NCI-H345 (cell line): ENCODE measurements around the gene EEFSEC.
A peak's percentile ranks its signal among the peaks of the same experiment; 100 is the strongest.

Source experiments
- DNase-seq: peaks from one replicate; lab custom pipeline; 2025; lab: John Stamatoyannopoulos, UW

EEFSEC gene

GRCh38 chr3:128349963-128350599 lies 196.8 kb downstream of the EEFSEC start:
- DNase-seq = no peak

- DNase-seq = peak; percentile 4
Measured at GRCh38 chr3:128351546-128351945, 198.3 kb downstream of the EEFSEC start.

DNA sequence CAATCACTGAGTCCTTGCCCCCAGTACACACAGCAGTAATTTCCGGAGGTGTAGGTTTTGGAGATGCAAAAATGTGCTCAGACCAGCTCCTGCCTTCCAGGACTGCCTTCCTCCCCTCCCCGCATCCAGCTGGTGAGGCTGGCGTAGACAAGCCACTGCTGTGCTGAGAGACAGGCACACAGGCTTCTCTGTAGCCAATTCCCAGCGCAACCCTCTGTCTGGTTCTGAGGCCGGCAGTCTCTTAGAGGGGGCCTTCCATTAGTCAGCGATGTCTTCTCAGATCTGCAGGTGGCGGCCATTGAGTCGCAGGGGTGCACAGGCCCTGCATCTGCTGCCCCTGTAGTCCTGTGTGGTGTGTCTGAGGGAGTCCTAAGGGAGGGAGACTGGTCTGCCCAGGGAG lies 199.0 kb downstream of the EEFSEC start:
- no peak for DNase-seq

DNA sequence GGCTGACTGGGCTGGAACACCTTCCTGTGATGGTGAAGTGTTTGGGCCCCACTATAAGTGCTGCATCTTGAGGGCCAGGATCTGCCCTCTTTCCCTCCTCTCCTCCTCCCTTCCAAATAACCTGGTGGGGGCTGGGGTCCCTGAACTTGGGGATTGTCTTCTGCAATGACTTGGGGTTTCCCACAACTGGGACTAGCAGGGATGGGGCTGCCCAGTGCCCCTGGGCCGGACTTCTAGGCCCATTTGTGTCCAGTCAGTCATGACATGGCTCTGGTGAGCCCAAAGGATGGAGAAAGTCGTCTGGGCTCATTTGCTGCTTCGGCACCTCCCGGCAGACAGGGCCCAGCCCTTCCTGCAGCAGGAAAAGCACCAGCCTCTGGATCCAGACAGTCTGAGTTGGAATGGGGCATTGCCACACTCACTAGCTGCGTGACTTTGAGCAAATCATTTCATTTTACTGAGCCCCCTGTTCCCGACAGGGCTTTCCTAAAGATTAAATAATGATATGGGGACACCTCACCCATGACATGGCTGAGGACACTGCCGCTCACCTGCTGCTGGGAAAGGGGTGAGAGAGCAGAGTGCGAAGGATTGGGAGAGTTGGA lies 200.2 kb downstream of the EEFSEC start:
- no peak for DNase-seq

DNA sequence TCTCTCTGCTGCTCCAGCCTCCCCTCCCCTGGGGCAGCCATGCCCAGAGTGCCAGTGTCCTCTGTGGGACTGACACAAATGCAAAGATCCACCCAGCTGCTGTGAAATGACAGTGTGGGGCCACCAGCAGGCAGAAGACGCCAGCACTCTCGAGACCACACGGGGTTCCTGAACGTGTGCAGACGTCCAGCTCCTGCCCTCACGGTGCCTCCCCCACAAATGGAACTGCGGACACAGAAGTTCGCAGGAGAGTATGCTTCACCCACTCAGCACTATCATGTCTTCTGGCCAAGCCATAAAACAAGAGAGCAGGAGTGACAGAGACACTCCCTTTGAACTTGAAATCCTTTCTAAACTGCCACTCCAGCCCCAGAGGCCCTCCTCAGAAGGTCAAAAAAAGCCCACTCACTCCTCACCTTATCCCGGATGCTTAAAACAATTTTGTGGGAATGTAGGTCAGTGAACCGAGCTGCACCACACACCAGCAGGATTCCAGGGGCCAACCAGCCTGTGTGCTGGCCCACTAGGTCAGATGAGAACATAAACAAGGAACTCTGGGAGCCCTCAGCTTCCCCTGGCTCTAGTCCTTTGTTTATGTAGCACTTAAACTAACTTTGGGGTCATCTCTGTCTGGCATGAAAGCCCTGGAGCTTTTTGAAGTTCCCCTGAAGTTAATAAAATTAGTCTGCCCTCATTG lies 200.9 kb downstream of the EEFSEC start:
- DNase-seq = no peak

DNA sequence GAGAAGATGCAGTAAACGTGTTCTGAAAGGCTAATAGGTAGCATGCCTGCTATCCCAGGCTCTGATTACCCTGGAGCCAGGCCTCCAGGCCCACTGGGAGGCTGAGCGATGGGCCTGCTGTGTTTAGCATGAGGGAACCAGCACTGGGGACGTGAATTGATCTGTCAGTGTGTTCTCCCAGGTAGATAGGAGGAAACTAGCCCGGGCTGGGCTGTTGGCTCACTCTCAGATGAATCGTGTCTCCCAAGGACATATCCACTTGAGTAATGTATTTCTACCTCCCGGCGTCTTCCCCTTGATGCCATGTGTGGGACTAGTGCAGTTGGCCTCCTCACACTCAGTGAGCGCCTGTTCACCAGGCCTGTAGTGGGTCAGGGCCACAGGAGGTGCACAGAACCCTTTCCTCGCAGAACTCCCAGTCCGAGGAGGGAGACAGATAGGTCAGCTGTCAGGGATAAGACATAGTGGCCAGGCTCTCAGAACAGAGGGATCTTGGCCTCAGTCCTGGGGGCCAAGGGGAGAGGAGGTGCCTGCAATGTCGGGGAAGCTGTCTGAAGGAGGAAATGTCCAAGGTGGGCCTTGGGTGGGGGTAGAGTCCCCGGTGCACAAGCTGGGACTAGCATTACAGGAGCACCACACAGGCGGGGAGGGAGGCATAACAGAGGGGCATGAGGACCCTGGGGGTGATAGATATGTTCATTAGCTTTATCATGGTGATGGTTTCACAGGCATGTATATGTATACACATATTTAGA lies 201.7 kb downstream of the EEFSEC start:
- no peak for DNase-seq

DNA sequence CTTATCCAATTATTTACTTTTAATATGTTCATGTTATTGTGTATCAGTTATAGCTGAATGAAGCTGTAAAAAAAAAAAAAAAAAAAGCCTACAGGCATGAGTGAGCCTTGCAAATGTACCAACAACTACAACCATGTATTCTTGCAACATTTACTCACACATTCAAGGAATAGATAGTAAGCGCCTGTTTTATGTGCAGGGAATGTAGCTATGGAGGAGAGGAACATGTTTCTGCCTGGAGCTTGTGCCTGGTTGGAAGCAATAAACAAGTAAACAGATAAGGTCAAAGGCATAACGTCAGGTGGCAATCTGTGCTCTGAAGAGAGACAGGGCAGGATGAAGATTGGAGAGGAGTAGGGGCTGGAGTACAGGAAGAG lies 202.2 kb downstream of the EEFSEC start:
- DNase-seq = no peak

DNA sequence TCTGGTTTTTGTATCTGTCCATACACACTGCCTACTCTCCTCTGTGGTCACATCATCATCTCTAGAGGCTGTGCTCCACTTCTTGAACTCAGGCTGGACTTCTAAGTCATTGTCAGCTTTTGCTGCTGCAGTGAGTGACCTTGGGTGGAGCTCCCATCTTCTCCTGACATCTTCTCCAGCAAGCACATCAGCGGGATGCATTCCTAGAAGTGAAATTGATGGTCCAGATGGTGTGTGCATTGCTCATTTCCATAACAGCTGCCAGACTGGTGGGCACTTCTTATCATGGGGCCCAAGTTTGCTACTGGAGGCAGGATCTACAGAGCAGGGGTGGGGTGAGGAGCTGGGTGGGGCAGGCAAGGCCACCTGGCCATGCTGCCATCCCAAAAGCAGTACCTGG lies 203.5 kb downstream of the EEFSEC start:
- DNase-seq = no peak

DNA sequence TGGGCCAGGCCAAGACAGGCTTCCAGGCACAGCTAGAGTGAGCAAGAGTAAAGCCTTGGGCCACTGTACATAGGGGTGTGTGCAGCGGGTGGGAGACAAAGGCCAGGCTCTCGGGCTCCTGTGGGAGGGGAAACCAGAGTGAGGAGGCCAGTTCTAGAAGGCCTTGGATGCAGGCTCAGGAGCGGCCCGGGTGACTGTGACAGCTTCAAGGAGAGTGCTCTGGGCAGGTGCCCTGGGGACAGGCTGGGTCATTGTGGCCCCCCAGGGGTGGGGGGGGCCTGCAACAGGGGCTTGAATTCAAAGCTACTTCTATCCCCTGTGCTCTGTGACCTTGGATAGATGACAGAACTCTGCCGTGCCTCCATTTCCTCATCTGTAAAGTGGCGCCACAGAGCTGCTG lies 204.3 kb downstream of the EEFSEC start:
- no peak for DNase-seq

- no peak for DNase-seq
Measured at GRCh38 chr3:128358156-128358895, 205.0 kb downstream of the EEFSEC start.

- no peak for DNase-seq
Measured at GRCh38 chr3:128359060-128359664, 205.9 kb downstream of the EEFSEC start.

DNA sequence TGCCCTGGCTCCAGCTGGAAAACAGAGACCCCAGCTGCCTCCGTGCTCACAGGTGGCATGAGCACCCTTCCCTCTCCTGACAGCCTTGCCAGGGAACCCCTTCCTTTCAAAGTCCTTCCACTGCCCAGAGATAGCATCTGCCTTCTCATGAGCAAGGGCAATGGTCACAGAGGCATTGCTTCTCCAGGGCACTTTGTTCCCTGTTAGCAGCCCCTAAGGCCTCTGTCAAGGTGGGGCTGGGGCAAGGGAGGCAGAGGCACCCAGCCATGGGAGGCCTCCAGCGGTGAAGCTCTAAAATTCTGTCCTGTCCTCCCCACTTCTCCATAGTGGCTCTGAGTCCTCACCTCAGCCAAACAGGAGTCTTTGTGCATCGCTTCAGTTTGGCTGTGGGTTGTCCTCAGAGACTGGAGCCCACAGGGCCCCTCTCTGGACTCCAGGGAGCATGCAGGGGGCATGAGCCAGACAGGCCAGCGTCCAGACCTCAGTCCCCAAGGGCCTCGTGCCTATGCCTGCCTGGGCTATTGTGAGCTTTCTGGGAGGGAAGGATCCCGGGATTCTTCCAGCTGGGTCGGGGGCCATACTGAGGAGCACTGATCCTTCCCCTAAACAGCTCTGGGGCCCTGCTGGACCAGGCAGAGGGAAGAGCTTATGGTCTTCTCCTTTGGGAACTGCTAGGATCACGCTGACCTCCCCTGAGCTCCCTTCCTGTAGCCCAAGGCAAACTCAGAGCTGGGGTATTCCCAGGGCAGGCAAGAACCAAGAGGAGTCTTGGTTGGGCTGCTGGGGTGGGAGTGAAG lies 206.8 kb downstream of the EEFSEC start:
- no peak for DNase-seq

DNA sequence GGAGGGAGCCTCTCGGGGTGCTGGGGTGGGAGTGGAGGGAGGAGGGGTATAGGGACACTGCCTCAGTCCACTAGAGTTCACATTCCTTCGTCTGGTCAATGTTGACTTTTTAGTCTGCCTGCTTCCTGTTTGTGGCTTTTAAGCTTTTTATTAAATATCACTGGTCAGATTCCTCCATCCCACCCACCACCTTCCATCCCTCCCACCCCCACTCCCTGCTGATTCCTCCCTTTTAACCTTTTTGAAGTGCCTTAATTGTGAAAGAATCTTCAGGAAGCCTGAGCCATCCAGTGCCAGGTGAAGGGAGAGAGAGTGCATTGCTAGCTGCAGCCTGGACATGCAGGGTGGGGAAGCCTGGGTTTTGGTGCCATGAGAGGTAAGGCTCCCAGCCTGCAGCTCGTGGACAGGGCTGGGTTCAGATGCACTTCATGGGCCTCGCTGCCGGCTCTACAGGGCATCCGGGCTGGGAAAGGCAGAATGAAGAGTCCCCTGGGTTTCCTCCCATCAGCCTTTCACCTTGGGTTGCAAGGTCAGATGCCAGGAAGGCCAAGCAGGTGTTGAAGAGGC lies 207.5 kb downstream of the EEFSEC start:
- no peak for DNase-seq

GRCh38 chr3:128362026-128362965 lies 209.0 kb downstream of the EEFSEC start:
- DNase-seq = no peak

DNA sequence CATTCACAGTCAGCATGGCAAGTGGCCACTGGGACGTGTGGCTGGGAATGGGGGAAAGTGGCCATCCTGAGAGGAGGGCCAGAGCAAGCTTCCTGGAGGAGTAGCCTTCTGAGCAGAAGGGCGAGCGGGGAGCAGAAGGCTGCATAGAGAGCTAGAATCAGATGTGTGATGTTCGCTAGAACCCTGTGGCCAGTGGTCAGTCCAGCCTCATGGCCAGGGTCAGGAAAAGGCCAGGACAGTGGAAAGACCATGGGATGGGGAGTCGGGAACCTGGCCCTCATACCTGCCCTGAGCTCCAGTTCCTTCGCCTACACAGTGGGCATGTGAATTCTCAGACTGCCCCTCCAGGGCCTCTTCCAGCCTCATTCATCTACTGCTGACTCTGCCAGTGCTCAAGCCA lies 211.0 kb downstream of the EEFSEC start:
- DNase-seq = no peak

- no peak for DNase-seq
Measured at GRCh38 chr3:128364808-128365360, 211.6 kb downstream of the EEFSEC start.

DNA sequence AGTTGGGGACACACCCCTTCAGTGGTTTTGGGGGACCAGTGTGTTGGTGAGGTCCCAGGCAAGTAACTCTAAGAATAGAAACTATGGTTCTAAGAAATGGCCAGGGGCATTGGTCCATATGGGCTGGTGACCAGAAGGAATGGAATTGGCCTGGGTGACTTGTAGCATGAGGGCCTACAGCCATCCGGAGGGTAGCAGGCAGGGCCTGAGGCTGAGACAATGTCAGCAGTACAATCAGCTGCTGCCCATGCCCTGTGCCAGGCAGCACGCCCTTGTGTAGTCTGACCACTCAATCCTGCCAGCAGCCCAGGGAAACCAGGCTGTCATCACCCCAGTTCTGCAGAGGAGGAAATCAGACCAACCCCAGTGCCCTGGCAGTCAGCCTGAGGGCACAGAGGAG lies 212.9 kb downstream of the EEFSEC start:
- no peak for DNase-seq

- DNase-seq = no peak
Measured at GRCh38 chr3:128366652-128367051, 213.4 kb downstream of the EEFSEC start.

- DNase-seq = no peak
Measured at GRCh38 chr3:128367221-128367620, 213.9 kb downstream of the EEFSEC start.
